Stimulated activated CD8-positive, alpha-beta memory T cell treated with anti-CD3 and anti-CD28 coated beads, Interleukin-4, amount 100 ng/mL, for 4 hours (primary cell): ENCODE data around the gene PCBD2.
"Not testable (repeated sequence)": the region's sequence is repeated elsewhere in the genome, so short reads cannot be mapped to it uniquely, and the experiment has no call there.

Experiments
- DNase-seq, 2 donors: peaks; one replicate each; pipeline ENCODE4 v3.0.0-alpha.2; 2020; ENCODE audit warnings: low read depth in 2 of 2, low spot score in 1 of 2

The PCBD2 gene

GRCh38 chr5:134905246-134905996, 490 bp downstream of the PCBD2 start:
- peak in 1 of 2 donors; percentile 20 for DNase-seq

DNA sequence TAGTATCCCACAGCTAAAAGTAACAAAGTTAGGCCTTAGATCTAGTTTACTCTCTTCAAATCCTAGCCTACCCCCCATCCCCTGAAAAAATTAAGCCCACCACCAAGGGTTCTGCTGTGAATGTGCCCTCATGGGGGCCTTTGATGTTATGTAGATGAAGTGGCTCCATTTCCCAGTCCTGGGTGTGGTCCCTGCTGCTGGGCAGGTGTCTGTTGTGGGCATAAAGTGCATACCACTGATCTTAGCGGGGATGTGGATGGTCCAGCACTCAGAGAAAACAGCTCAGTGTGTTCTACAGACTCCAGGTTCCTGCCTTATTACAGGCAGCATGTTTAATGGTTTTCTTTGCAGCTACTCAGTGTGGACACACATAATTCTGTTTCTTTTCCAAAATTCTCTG, 1.9 kb downstream of the PCBD2 start:
- DNase-seq, result no peak

- DNase-seq, result not testable (repeated sequence)
These were observed 5.8 kb downstream of the PCBD2 start for GRCh38 chr5:134910752-134911151.

DNA sequence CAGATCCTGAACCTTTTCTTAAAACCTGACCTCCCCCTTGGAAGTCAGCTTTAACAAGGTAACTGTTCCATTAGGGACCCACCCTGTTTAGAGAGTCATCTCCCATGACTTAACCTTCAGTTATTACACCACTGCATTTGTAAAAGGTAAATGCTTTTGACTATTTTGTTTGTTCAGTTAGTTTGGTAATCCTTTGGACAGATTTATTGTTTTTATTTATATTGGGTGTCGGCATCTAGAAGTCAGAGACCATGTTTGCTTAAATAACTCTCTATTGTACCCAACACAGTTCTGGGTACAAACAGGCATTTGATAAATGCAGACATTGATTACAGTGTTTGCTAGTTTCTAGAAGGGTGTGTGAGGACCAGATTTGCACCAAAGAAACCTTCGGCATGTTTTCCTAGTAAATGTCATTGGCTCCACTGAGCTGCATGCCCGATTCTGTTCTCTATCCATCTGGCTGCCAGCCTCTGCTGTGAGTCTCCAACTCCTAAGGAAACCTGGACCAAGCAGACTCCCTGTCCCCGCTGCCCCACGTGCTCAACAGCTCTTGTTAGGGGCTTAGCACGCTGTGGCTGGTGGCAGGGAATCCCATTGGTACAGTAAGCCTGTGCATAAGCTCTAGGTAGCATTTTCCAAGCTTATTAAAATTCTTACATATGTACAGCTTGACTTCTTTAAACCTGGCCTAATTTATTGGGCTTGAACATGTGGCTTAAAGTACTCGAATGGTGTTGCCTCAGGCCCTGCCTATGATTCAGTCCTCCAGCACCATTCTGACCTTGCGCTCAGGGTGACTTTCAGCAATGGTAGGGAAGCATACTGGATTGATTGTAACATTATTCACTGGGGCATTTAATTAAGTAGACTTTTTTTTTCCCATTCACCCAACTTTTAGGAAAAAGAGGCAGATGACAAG, 6.6 kb downstream of the PCBD2 start:
- no peak for DNase-seq

DNA sequence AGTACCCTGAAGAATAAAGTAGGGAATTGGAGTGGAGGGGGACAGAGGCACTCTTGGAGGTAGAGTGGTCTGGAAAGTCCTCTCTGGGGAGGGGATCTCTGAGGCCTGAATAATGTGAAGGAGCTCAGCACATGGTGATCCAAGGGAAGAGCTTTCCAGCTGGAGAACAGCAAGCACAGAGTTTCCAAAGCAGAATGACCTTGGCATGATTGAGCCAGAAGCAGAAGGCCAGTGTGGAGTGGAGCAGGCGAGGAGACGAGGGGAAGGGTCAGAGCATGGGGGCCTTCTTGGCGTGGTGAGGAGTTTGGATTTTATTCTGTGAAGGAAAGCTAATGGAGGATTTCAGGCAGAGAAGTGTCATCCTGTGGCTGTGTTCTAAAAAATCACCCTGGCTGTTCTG, 8.3 kb downstream of the PCBD2 start:
- DNase-seq, result no peak

- DNase-seq, result no peak
These were observed 8.9 kb downstream of the PCBD2 start for GRCh38 chr5:134913795-134914194.

- DNase-seq, result no peak
These were observed 12.3 kb downstream of the PCBD2 start for GRCh38 chr5:134917070-134917815.

DNA sequence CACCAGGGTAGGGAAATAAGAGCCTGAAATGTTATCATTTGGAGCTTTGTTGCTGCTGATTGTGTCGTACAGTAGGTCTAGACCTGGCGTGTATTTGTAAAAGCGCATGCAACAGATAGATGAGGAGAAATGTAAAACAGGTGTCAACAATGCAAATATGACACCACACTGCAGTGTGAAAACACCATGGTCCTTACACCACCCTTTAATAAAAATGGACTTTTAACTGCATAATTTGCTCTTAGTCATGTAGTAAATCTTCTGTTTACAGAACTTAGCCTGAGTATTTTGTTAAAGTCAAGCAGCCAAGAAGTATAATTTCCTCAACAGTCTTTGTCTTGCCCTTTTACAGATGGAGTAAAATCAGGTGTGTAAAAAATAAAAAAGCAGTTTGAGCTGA, 13.9 kb downstream of the PCBD2 start:
- DNase-seq, result no peak

GRCh38 chr5:134920848-134921575, 16.1 kb downstream of the PCBD2 start:
- DNase-seq, result no peak

- no peak for DNase-seq
These were observed 27.6 kb downstream of the PCBD2 start for GRCh38 chr5:134932508-134932907.

DNA sequence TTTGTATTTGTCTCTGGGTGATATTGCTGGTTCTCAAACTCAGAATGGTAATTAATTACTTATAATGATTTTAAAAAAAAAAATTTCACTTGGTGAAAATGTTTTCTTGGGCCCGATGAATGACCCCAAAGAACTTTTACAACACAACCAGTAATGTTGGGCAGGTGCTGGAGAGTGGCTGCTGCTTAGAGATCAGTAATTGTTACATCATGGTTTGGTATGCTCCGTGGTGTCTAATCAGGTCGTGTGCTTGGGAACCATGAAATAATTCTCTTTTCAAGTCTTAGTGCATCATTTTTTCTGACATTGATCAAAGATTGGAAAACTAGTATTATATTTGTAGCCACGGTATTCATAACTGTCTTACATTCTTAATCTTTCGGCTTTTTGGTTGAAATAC, 29.3 kb downstream of the PCBD2 start:
- no peak for DNase-seq

- no peak for DNase-seq
These were observed 31.0 kb downstream of the PCBD2 start for GRCh38 chr5:134935711-134936602.

GRCh38 chr5:134937526-134937925, 32.6 kb downstream of the PCBD2 start:
- no peak for DNase-seq

- DNase-seq, result no peak
These were observed 33.1 kb downstream of the PCBD2 start for GRCh38 chr5:134938030-134938429.

DNA sequence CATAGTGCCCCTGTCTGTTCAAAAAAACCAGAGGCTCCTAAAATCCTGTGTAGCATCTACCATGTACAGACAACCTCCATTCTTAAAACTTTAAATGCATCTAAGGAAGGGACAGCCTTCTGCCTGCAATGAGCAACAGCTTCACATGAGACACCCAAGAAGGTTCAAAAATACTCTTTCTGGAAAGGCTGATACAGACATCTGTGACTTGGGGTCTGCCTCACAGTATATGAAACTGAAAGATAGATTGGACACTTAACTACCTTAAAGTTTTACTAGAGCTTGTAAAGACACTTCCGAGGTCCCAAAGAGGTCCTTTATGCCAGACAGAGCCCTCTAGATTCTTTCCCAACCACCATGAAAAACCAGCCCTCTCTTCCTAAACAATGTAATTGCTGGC, 34.6 kb downstream of the PCBD2 start:
- no peak for DNase-seq

DNA sequence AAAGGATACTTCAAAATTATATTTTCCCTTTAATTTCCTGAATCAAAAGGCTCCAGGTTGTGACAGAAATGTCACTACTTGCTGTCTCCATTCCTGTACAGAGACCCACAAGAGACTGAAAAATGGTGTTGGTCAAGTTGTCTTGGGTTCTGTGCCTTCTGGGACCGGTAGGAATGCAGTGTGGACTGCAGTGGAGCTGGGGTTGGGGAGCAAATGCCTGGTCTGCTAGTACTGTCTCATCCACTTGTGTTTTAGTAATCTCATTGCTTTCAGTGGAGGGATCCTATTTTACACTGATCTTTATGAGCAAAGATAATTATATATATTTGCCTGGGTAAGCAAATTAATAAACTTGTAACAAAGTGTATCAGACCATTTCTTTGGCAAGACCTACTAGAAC, 38.6 kb downstream of the PCBD2 start:
- DNase-seq, result no peak

GRCh38 chr5:134944630-134945029, 39.7 kb downstream of the PCBD2 start:
- no peak for DNase-seq

DNA sequence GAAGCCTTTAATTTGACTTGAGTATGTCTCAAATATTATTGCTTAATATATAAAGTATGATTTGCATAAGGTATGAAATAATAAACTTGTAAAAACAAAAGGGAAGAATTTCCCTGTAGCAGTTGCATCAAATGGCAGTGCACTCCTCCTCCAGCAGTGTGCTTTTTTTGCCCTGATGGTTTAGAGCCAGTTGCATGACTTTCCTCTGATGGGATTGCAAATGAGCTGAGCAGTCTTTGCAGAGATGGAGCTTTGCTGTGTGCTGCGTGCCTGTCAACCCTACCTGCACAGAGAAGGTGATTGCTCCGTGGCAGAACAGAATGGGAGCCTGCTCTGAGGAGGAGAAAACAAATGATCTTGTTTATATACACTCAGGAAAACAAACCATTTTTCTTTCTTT, 40.1 kb downstream of the PCBD2 start:
- no peak for DNase-seq

DNA sequence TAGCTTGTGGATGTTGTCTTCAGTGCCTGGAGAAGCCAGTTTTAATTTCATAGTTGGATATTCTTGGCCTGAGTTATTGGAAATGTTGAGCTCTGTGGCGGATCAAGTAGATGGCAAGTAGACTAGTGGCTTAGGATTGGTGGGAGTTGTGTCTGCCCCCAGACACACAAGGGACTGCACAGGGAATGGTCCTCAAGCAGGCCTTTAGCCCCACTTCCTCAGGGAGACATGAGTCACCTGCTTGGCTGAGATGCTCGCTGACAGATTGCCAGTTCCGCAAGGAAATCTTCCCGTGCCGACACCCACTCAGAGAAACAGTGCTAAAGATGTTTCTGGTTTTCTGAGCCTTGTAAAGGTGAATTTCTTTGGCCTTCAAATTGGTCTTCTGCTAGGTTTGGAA, 44.0 kb downstream of the PCBD2 start:
- DNase-seq, result no peak

DNA sequence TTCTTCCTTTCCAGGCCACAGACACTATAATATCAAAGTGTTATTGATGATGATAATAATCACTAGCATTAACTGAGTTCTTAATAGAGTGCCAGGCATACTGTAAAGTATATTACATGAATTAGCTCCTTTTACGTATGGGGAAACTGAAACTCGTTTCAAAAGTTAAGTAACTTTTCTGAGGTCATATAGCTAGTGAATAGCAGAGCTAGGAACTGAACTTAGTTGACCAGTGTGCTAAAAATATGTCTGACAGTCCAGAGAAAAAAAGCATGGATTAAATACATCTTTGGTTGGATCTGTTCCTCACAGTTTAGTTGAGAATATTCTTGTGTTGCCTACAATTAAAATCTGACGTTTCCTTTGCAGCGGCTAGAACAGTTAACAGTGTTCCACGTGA, 44.4 kb downstream of the PCBD2 start:
- DNase-seq, result no peak
